Non-pigmented ciliary epithelial cell (primary cell): Measurements from ENCODE around the gene DPF1.
"Not testable (repeated sequence)": the region's sequence is repeated elsewhere in the genome, so short reads cannot be mapped to it uniquely, and the experiment has no call there.

Experiments
- DNase-seq: peaks from one replicate; pipeline ENCODE4 v3.0.0-alpha.2; 2010; ENCODE audit warnings: low read depth

DPF1 gene

DNA sequence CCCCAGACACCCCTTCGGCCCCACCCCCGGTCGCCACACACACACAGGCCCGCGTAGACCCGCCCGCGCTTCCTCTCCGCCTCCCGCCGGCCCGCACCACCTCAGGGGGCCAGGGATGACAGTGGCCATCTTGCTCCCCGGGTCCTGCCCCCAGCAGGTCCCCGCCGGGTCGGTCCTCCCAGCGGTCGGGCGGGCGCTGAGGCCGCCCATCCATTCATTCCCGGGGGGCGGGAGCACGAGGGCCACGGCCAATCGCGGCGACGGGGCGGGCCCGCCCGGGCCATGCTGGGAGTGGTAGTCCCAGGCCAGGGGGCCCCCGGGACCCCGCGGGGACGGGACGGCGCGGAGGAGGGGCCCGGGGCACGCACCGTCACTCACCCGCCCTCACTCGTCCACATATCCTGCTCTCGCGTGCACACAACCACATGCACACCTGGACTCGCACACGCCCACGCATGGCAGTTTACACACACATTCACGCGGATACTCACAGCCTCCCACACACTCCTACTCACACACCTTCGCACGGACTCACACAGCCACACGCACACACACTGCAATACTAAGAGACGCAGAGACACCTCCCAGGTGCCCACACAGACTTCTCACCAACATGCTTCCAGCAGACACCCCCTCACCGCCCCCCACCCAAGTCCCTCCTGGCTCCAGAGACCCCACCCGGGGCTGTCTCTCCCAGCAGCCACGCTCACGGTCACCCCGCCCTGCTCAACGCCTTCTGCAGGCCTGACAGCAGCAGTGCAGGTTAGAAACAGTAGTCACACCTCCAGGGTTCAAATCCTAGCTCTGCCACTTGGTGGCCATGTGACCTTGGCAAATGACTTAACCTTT lies at the start of gene DPF1:
DPF1 (minus strand) TSS at position 209 of the 849 bp plus-strand sequence; CDS start at position 129, 80 bp downstream.
- no peak for DNase-seq

DNA sequence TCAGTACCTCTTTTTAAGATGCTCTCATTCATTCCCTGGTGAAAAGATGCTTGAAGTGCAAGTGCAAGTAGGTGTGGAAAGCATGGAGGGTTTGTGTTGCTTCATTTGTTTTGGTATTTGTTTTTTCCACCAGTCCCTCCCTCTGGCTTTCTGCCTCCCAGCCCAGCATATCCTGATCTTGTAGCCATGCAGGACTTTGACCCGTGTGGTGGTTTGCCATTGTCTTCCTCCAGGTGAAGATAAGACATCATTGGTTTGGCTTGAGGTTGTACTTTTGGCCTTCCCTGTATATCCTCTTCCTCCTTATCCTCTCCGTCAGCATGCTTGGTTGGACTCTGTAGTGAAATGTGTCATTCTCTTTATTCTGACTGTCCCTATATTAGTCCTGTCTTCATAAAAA lies 49.5 kb upstream of the DPF1 start:
- no peak for DNase-seq

DNA sequence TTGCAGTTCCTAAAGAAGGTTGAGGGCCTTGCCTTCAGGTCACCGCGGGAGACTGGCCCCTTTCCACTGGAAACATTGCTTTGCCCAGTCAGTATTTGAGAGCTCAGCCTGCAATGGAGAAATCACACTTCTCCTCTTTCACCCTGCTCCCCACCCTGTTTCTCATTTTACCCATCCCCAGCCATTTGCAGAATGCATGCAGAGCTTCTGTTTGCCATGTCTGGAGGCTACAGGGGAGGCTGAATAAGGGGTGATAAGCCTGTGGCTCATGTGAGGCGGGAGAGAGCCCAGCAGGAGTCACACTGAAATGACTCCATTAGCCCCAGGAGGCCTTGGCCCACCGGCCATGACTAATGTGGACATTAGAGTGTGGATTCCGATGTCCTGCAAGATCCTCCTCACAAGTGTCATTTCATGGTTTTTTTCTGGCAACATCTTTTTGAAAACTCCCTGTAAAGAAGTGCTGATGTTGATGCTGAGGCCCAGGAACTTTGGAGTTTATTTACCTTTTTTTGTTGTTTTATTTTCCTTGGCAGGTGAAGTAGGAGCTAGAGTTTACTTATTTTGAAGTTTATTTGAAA lies 46.7 kb upstream of the DPF1 start:
- no peak for DNase-seq

DNA sequence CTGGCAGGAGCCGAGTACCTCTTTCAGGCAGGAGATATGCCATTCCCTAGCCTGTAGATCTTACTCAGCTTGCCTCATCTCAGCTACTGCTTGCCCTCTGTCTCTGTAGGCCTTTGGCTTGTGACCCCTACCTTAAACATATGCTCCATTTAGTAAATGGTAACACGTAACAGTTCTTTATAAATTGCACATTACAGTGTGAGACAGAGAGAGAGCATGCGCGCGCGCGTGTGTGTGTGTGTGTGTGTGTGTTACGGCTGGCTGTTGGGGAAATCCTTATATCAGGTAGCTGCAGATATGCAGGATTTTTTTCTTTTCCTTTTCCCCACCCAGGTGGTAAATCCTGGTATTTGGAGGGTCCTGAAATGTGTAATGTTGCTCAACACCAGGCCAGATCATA lies 44.5 kb upstream of the DPF1 start:
- no peak for DNase-seq

DNA sequence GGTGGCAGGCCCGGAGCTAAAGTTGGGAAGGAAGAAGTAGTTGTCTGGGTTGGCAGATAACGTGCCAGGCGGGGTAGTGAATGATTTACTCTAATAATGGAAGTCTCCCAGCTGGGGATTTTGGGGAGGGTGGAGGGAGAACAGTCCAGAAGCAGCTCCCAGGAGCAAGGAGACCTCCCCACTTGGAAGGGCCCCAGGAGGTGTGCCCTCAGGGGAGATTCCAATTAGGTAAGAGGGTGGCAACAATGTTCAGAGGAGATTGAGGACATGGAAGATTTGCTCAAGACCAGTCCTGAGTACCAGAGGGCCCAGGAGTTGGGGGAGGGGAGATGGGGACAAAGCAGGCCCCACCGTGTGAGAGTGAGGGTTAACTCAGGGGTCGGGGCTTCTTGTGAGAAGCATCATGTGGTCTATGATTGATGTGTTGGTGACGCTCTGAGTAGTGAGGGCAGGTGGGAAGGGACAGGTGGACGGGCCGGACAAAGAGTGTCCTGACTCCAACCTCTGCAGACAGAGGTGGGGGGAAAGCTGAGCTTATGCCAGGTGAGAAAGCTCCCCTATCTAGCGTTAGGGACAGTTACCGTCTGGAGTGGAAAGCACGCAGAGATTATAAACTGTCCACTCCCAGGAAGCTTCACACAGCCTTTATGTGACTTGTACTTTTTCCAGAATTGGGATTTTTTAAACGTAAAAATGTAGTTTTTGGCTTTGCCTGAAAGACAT lies 43.9 kb upstream of the DPF1 start:
- no peak for DNase-seq

DNA sequence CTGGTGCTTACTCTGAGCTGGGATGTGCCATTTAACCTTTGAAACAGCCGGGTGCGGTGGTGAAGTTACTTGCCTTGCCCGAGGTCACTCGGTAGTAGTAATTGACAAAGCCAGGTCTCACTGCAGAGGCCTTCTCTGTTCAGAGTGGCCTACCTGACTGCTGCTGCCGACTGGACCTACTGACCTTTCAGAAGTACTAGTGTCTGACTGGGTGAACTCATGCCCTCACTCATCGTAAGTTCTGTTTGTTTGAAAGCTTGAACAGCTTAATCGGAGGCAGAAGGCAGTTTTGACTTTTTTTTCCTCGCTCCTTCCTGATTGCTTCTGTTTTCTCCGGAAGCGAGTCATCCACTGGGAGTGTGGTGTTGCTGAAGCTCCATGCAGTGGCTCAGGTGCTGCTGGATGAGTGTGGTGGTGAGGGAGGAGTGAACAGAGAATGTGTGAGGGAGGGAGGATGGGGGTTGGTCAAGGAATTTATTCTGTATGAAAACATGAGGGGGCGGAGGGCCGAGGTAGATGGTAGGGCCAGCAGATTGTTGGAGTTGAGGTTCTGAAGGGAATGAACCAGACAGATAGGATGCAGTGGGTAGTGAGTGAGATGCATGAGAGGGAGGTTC lies 43.1 kb upstream of the DPF1 start:
- peak; percentile 27 for DNase-seq

DNA sequence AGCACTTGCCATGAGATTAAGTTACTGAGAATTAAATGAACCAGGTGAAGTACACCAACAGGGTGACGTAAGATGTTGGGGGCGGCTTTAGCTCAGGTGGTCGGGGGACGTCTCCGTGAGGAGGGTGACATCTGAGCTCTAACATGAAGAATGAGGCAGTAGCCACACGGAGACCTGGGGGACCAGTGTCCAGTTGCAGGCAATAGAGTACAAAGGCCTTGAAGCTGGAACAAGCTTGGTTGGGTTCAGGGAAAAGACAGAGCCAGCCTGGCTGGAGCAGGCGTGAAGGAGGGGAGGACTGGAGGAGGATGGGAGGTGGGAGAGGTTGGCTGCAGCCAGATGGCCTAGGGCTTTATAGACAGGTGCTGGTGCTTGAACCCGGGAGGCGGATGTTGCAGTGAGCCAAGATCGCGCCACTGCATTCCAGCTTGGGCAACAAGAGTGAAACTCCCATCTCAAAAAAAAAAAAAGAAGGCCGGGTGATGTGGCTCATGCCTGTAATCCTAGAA lies 42.0 kb upstream of the DPF1 start:
- DNase-seq, result no peak

DNA sequence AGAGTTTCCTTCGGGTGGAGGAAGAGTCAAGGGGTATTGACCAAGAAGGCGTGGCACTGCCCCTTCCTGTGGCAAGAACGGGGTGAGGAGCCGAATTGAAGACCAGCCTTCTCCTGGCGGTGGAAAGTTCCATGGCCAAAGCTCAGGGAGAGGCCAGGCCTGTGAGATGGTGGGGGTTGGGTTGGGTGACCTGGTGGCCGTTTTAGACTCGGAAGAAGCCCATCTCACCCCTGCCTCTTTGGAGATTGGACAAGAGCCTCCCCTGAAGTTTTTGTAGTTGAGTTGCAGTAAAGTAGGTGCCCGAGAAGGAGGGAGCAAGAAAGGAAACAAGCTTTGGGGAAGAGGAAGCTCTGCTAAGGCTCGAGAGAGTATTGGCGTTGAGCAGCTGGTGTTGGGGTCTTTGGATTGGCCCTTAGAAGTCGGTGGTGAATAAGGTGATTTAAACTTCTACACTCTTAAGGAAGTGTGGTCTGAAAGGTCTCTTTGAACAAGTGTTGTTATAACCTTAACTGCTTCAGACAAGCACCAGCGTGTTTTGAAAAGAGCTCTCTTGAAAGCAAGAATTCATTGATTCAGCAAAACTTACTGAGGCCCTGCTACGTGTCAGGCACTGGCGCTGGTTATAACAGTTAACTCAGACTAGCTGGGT lies 41.3 kb upstream of the DPF1 start:
- no peak for DNase-seq

DNA sequence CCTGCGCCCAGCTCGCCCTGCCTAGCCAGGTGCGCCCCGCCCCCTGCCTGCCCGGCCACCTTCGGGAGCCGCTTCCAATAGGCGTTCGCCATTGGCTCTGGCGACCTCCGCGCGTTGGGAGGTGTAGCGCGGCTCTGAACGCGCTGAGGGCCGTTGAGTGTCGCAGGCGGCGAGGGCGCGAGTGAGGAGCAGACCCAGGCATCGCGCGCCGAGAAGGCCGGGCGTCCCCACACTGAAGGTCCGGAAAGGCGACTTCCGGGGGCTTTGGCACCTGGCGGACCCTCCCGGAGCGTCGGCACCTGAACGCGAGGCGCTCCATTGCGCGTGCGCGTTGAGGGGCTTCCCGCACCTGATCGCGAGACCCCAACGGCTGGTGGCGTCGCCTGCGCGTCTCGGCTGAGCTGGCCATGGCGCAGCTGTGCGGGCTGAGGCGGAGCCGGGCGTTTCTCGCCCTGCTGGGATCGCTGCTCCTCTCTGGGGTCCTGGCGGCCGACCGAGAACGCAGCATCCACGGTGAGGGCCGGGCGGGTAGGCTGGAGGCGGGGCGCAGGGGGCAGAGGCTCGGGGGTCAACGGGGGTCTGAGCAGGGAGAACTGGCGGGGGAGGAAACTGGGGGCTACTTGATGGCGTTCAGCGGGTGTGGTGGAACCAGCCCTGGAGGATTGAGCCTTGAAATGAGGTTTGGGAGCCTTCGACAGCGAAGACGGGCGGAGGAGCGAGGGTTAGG lies 40.6 kb upstream of the DPF1 start, which contains the start of gene SPINT2:
SPINT2 (plus strand) TSS at position 88 of the 727 bp plus-strand sequence; CDS start at position 408, 320 bp downstream.
- no peak for DNase-seq

DNA sequence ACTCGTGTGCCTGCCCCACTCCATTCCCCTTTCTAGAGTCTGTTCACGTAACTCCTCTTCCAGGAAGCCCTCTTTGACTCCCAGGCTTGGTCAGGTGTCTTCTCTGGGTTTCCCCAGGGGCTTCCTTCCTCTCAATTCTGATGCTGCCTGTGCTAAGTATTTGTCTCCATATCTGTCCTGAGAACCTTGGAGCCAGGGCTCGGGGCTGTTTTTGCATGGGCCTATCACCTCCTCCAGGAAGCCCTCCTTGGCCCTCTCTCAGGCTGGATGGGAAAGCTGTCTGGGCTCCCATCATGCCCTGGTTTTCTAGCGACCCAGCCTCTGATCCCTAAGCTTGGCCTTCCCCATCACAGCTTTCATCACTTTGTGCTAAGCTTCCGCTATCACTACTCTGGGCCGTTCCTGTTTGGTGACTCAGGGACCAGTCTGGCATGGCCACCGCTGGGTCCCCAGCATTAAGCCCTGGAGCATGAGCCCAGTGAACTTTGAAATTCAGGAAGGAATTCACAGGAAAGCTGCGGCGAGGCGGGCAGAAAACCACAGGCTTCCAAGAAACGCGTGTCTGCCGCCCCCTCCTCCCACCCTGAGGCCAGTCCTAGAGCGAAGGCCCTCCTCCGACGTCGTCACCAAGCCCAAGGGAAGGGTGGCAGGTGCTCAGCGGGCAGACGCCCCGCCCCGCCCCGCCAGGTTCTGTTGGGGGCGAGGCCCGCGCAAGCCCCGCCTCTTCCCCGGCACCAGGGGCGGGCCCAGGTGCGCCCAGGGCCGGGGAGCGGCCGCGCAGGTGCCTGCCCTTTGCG lies 39.9 kb upstream of the DPF1 start:
- no peak for DNase-seq

DNA sequence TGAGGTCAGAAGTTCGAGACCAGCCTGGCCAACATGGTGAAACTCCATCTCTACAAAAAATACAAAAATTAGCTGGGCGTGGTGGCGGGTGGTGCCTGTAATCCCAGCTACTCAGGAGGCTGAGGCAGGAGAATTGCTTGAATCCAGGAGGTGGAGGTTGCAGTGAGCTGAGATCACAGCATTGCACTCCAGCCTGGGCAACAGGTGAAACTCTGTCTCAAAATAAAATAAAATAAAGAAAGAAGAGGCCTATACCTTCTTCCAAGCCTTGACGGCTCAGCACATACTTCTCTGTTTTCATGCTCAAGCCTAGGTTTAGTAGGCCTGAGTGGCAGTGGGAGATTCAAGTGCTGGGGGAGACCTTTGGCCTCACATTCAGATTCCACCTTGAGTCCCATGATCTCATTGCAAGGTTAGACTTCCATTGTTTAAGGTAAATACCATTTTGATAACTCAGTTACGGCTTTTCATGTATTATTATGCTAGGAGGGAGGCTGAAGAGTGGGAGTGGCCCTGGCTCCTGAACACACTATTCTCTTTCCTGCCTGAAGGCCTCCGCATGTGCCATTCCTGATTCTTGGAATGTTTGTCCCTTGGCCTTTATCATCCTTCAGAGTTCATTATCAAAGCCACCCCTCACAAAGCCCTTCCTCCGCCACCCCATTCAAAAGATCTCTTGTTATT lies 38.7 kb upstream of the DPF1 start:
- no peak for DNase-seq

DNA sequence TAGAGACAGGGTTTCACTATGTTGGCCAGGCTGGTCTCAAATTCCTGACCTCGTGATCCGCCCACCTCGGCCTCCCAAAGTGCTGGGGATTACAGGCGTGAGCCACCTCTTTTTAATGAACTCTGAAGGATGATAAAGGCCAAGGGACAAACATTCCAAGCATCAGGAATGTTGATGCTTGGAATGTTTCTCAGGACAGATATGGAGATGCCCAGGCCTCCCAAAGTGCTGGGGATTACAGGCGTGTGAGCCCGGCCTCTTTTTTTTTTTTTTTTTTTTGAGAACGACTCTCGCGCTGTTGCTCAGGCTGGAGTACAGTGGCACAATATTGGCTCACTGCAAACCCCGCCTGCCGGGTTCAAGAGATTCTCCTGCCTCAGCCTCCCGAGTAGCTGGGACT lies 37.9 kb upstream of the DPF1 start:
- not testable (repeated sequence) for DNase-seq

DNA sequence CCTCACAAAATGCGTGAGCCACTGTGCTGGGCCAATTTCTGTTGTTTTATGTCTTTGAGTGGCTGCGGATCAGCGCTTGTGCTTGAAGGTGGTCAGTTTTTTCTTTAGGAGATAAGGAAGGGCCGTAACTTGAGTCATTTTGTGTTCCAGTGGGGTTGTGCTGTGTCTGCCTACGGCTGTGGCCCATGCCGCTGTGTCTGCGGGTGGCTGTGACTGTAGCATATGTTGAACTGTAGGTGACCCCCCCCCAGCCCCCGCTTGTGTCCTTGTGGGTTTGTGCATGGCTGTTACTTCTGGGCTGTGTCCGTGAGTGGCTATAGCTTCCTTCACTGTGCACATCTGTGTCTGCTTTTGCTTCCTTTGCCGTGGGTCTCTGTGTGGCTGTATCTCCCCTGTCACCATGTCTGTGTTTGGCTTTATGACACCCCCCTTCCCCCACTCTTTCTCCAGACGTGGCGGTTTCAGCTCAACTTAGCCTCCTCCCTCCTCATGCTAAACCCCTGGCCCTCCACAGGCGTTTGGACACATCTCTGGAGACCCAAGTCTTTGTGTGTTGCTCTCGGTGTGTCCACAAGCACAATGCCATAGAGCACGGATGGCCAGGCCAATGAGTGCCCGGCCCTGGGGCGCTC lies 31.5 kb upstream of the DPF1 start:
- no peak for DNase-seq

DNA sequence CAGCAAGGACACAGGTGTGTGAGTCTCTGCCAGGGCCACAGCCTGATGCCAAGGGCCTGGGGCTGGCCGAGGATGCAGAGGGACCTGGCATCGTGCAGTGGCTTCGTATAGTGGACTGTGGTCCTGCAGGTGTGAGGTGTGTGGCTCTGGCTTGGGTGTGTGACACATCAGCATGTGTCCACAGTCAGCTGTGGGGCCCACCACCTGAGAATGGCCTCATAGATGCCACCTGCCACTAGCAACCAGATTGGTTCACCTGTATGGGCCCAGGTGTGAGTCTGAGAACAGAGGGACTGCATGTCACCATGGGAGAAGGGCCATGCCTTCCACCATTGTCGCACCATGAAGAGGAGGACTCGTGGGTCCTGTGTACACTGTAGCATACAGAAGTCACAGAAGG lies 29.8 kb upstream of the DPF1 start:
- no peak for DNase-seq

DNA sequence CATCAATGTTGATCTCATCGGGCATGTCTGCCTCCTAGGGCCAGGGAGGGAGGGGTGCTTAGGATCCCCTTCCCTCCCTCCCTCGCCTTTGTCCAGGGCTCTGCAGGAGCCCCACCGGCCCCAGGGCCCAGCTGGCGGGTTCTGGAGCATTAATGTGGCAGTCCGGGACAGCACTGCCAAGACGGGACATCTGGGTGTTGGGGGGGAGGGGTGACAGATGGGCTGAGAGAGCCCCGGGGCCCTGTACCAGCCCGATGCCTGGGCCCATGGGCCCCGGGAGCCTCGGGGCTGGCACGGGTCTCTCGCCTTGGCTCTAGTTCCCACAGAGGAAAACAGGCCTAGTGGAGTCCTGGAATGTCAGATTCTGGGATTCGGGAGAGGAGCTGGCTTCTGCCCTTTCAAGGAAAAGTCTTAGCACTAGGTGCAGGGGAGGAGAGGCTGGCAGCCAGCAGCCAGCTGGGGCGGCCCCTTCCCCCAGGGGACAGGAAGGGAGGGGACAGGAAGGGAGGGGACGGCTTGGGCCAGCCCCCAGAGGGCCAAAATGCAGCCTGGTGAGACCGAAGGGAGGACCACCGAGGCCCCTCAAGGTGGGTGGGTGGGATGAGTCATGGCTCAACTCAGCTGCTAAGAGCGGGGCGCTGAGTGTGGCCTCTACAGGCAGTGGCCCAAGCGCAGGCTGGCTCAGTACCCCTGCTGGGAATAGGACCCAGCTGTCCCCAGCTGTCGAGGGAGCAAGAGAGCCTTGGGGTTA lies 29.1 kb upstream of the DPF1 start:
- no peak for DNase-seq

DNA sequence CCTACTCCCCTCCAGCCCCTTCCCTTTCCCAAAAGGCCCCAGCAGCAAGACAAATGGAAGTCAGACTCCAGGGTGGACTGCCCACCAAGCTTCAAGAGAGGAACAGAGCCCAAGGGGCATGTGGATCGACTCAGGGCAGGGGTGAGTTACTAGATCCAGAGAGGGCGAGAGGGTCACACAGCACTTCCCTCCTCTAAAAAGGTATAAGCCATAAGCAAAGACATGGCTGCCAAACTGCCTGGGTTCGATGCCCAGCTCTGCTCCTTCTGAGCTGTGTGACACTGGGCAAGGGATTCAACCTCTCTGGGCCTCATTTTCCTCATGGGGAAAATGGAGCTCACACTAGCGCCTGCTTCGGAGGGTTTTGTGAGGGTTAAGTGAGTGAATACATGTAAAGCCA lies 28.4 kb upstream of the DPF1 start:
- no peak for DNase-seq

DNA sequence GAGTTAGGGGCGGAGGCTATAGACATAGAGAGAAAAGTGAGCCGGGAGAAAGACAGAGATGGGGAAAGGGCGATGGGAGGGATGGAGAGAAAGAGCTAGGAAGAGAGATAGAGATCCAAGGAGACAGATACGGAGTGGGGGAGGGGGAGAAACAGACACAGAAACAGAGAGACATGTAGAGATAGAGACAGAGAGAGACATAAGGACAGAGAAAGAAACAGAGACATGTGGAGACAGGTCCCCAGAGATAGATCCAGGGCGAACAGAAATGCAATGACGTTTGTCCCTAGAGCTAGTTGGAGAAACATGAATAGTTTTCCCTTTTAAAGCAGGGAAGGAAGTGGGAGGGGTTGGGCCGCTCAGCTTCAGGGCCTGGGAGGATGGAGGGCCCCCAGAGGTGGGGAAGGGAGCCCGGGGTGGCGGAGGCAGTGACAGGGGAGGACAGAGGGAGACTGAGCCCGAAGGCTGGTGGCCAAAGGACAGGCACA lies 27.6 kb upstream of the DPF1 start:
- no peak for DNase-seq
